ENCODE measurements around the gene C10orf95.

- TF ChIP-seq CTCF (IDR thresholded peaks at IDR 0.05) (no peak), POLR2A (IDR thresholded peaks at IDR 0.05) (no peak), POLR2AphosphoS5 (IDR thresholded peaks at IDR 0.05) (no peak), EP300 (IDR thresholded peaks at IDR 0.05) (no peak)
Observed at GRCh38 chr10:102405108-102405571, 46.2 kb downstream of the C10orf95 start.

Data from gastroesophageal sphincter (tissue), 3 donors.